ENCODE data around the gene NOD1.
"Not testable (repeated sequence)": the region's sequence is repeated elsewhere in the genome, so short reads cannot be mapped to it uniquely, and the experiment has no call there.

The NOD1 gene

DNA sequence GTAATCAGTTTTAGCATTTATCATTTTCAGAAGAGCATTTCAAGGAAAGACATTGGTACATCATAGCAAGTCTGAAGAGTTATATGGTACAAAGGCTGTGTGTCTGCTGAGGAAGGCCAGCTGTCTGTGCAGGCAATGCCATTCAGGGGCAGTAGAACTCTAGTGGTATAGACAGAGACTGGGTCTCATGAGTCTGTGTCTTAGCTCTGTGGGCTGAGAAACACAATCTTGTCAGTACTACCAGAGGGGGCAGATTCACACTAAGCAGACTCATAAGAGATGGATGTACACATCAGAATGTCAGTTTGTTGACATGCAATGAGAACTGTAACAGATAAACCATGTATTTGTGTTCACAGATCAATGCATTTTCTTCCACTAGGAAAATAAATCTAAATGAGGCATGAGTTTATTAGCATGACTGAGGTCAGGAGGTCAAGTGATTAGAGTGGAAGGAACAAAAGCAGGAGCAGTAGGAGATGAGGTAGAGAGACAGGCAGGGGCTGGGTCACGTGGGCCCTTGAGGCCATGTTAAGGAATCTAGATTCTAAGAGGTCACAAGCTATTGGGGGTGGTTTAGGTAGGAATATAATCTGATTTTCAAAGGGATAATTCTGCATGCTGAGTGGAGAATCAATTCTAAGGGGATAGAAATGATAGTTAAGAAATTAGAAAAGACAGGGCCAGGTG lies 33.5 kb upstream of the NOD1 start:
- DNase-seq (ENCODE audit: low read depth), result no peak
- TF ChIP-seq, protein P1, sequence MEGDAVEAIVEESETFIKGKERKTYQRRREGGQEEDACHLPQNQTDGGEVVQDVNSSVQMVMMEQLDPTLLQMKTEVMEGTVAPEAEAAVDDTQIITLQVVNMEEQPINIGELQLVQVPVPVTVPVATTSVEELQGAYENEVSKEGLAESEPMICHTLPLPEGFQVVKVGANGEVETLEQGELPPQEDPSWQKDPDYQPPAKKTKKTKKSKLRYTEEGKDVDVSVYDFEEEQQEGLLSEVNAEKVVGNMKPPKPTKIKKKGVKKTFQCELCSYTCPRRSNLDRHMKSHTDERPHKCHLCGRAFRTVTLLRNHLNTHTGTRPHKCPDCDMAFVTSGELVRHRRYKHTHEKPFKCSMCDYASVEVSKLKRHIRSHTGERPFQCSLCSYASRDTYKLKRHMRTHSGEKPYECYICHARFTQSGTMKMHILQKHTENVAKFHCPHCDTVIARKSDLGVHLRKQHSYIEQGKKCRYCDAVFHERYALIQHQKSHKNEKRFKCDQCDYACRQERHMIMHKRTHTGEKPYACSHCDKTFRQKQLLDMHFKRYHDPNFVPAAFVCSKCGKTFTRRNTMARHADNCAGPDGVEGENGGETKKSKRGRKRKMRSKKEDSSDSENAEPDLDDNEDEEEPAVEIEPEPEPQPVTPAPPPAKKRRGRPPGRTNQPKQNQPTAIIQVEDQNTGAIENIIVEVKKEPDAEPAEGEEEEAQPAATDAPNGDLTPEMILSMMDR (IDR thresholded peaks at IDR 0.05; ENCODE audit: low read length, missing control alignments), result no peak
- no peak overlapping the region for H3K4me3 ChIP-seq (replicated peaks; ENCODE audit: low read depth, low read length)

- TF ChIP-seq, protein P1 (IDR thresholded peaks at IDR 0.05; ENCODE audit: low read length, missing control alignments), result no peak
- no peak for DNase-seq (ENCODE audit: low read depth)
Measured at GRCh38 chr7:30511494-30511893, 32.9 kb upstream of the NOD1 start.

GRCh38 chr7:30510124-30511075 lies 31.8 kb upstream of the NOD1 start:
- TF ChIP-seq, protein P1 (IDR thresholded peaks at IDR 0.05; ENCODE audit: low read length, missing control alignments), result peak; percentile 93
- DNase-seq (ENCODE audit: low read depth), result peak; percentile 72
- no peak overlapping the region for H3K4me3 ChIP-seq (replicated peaks; ENCODE audit: low read depth, low read length)

More at GRCh38 chr7:30511494-30511893, 32.9 kb upstream of the NOD1 start:
- H3K4me3 ChIP-seq (replicated peaks; ENCODE audit: low read depth, low read length), result no peak overlapping the region

GRCh38 chr7:30509171-30509857 lies 30.7 kb upstream of the NOD1 start:
- not testable (repeated sequence) for H3K4me3 ChIP-seq (replicated peaks; ENCODE audit: low read depth, low read length); DNase-seq (ENCODE audit: low read depth)

DNA sequence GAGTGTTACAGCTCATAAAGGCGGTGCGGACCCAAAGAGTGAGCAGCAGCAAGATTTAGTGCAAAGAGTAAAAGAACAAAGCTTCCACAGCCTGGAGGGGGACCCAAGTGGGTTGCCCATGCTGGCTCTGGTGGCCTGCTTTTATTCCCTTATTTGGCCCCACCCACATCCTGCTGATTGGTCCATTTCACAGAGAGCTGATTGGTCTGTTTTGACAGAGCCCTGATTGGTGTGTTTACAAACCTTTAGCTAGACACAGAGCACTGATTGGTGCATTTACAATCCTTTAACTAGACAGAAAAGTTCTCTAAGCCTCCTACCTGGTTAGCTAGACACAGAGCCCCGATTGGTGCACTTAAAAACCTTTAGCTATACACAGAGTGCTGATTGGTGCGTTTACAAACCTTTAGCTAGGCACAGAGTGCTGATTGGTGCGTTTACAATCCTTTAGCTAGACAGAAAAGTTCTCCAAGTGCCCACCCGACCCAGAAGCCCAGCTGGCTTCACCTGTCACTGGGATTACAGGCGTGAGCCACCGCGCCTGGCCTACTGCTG lies 28.8 kb upstream of the NOD1 start:
- not testable (repeated sequence) for H3K4me3 ChIP-seq (replicated peaks; ENCODE audit: low read depth, low read length); DNase-seq (ENCODE audit: low read depth)

DNA sequence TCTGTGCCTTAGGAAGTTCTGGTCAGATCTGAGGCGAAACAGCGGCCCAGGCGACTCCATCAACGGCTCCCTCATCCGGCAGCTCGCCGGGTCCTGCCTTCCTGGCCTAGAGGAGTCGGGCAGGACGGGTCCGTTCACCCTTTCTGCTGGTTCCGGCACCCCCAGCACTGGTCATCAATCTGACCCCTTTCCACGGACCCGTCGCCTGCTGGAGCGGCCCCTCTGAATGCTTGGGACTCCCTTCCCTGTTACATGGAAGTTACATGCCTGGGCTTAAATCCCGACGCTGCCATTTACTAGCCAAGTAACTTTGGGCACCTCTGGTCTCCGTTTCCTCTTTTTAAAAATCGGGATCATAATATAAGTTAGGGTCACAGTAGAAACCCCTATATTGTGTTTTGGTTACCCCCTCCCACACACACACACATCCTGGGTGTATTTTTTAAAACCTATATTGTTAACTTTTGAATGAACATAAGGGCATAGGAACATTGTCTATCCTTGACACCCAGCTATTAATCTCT lies 26.7 kb upstream of the NOD1 start:
- peak overlapping the region; percentile 92 for H3K4me3 ChIP-seq (replicated peaks; ENCODE audit: low read depth, low read length)
- DNase-seq (ENCODE audit: low read depth), result no peak
- TF ChIP-seq, protein P1 (IDR thresholded peaks at IDR 0.05; ENCODE audit: low read length, missing control alignments), result no peak

- peak; percentile 99 for DNase-seq (ENCODE audit: low read depth)
- TF ChIP-seq, protein P1 (IDR thresholded peaks at IDR 0.05; ENCODE audit: low read length, missing control alignments), result no peak
- peak within 1 kb of the TSS; percentile 92 for H3K4me3 ChIP-seq (replicated peaks; ENCODE audit: low read depth, low read length)
Measured at GRCh38 chr7:30504301-30505173, 26.0 kb upstream of the NOD1 start, which contains the start of gene GGCT. TSS of gene GGCT (minus strand) at chr7:30504829. CDS start at chr7:30504709, 120 bp downstream.
